OCI-LY1 (cell line): Measurements from ENCODE around the gene TMTC3.

Experiments used
- CTCF ChIP-seq: fragments of 200-600 bp; sonication (generic), shearing (Covaris generic); IDR thresholded peaks from 2 replicates; pipeline ENCODE4 v1.5.1; 2017; ENCODE audit warnings: mild to moderate bottlenecking, antibody characterized with exemption, low read length, moderate library complexity, mixed read lengths
- EZH2 ChIP-seq: fragments of 200-600 bp; sonication (generic), shearing (Covaris generic); IDR thresholded peaks from 2 replicates; pipeline ENCODE4 v1.8.0; 2017; ENCODE audit warnings: borderline replicate concordance, mixed run types, mild to moderate bottlenecking, antibody characterized with exemption, low read length, moderate library complexity, mixed read lengths

- TF ChIP-seq CTCF (no peak), EZH2 (no peak)
Observed at GRCh38 chr12:88185988-88186387, 43.9 kb downstream of the TMTC3 start.
